GM18909 (cell line): ENCODE measurements around the gene PPARG.

Source experiments
- ATAC-seq: cut with Tn5 transposase; IDR thresholded peaks from one replicate; pipeline ENCODE4 v1.9.1; 2021; ENCODE audit warnings: mild to moderate bottlenecking; ENCODE audit not compliant: unreplicated experiment, poor library complexity

PPARG gene

GRCh38 chr3:12307136-12307535 is 18.3 kb downstream of the PPARG start:
- no peak for ATAC-seq

GRCh38 chr3:12308517-12308916 is 19.6 kb downstream of the PPARG start:
- ATAC-seq: no peak

- ATAC-seq: no peak
These were observed 20.8 kb downstream of the PPARG start for GRCh38 chr3:12309716-12310115.

- no peak for ATAC-seq
These were observed 23.1 kb downstream of the PPARG start for GRCh38 chr3:12312010-12312409.

GRCh38 chr3:12313519-12313918 is 24.6 kb downstream of the PPARG start:
- no peak for ATAC-seq

- ATAC-seq: peak; percentile 49
These were observed 27.4 kb downstream of the PPARG start for GRCh38 chr3:12316253-12316652.

- peak; percentile 81 for ATAC-seq
These were observed 28.0 kb downstream of the PPARG start for GRCh38 chr3:12316729-12317351.

- ATAC-seq: no peak
These were observed 29.0 kb downstream of the PPARG start for GRCh38 chr3:12317914-12318313.

- no peak for ATAC-seq
These were observed 30.1 kb downstream of the PPARG start for GRCh38 chr3:12318758-12319621.

- ATAC-seq: no peak
These were observed 32.1 kb downstream of the PPARG start for GRCh38 chr3:12321015-12321414.

GRCh38 chr3:12323237-12323636 is 34.4 kb downstream of the PPARG start:
- no peak for ATAC-seq

GRCh38 chr3:12325586-12326515 is 37.0 kb downstream of the PPARG start:
- ATAC-seq: no peak

GRCh38 chr3:12327021-12327420 is 38.2 kb downstream of the PPARG start:
- no peak for ATAC-seq

- ATAC-seq: no peak
These were observed 39.4 kb downstream of the PPARG start for GRCh38 chr3:12328132-12328836.

- no peak for ATAC-seq
These were observed 40.1 kb downstream of the PPARG start for GRCh38 chr3:12328837-12329462.

- no peak for ATAC-seq
These were observed 45.9 kb downstream of the PPARG start for GRCh38 chr3:12334786-12335185.

GRCh38 chr3:12335421-12335820 is 46.6 kb downstream of the PPARG start:
- ATAC-seq: no peak

- no peak for ATAC-seq
These were observed 47.2 kb downstream of the PPARG start for GRCh38 chr3:12336099-12336498.

GRCh38 chr3:12338595-12339546 is 50.0 kb downstream of the PPARG start:
- no peak for ATAC-seq
